Skeletal muscle satellite cell (primary cell): ENCODE results near the gene MAT2B. TPM values are rescaled to one million over a fixed set of nuclear protein-coding genes. Genes with fewer than 3 reads are reported as not detected.

Experiments
- H3K27me3 ChIP-seq: 2 replicates; pipeline ENCODE4 v1.7.0; 2013; ENCODE audit warnings: low read length; ENCODE audit not compliant: control insufficient read depth, insufficient read depth
- H3K36me3 ChIP-seq: 2 replicates; pipeline ENCODE4 v1.7.0; 2013; ENCODE audit warnings: mild to moderate bottlenecking, control low read depth, low read length; ENCODE audit not compliant: insufficient read depth
- H3K4me1 ChIP-seq: 2 replicates; pipeline ENCODE4 v1.7.0; 2013; ENCODE audit warnings: low read length; ENCODE audit not compliant: control insufficient read depth, insufficient read depth
- H3K4me2 ChIP-seq: 2 replicates; pipeline ENCODE4 v1.7.0; 2013; ENCODE audit warnings: mild to moderate bottlenecking, low read length
- H3K4me3 ChIP-seq: 2 replicates; pipeline ENCODE4 v1.7.0; 2013; ENCODE audit warnings: low read length
- H3K9ac ChIP-seq: 2 replicates; pipeline ENCODE4 v1.7.0; 2013; ENCODE audit warnings: mild to moderate bottlenecking, low read depth, low read length, moderate library complexity
- H3K9me3 ChIP-seq: replicated peaks from 2 replicates; pipeline ENCODE4 v1.7.0; 2013; ENCODE audit warnings: mild to moderate bottlenecking, control low read depth, low read length
- total RNA-seq: library from RNA; depleted of rRNA; stranded (reverse); fragments of >200 nt; gene quantifications from 2 replicates; pipeline ENCODE4 v1.2.3, GENCODE V29; 2012; rRNA removed

Gene MAT2B
- 36.8 and 37.4 TPM in 2 replicates for total RNA-seq

DNA sequence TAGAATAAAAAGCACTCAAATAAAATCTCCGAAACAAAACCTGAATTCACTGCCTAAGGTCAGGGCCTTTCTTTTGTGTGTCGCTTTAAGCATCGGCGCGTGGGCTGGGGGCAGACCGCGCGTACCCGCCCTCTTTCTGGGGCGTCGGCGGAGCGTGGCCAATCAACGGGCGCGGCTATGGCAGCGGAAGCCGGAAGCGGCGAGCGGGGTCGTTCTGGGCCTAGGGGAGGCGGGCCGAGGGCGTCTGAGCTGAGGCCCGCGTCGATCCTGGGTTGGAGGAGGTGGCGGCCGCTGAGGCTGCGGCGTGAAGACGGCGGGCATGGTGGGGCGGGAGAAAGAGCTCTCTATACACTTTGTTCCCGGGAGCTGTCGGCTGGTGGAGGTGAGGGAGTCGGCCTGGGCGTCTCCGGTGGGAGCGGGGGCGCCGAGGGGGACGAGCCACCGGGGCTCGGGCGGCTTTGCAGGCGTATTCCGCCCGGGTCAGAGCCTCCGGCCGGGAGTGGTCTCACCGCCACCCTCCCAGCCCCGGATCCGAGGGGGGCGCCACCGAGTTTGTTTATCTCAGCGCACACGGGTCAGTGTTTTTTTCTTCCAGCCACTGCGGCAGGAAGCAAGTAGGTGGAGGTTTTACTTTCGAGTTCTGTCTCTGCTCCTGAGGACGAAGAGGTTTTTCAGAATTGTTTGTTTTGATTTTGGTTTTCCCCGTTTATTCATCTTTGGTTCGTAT lies at the start of gene MAT2B:
Gene MAT2B, plus strand, starts transcription at position 252 of the 727 bp plus-strand sequence. Its CDS starts 68 bp downstream, at position 320.
- Histone ChIP-seq H3K9me3 (no peaks in the 10 kb centered on the region), H3K36me3 (no peaks in the 10 kb centered on the region), H3K4me2 (peak within 1 kb of the TSS; percentile 88), H3K4me1 (peaks cover 41% of the 10 kb centered on the region), H3K4me3 (peak within 1 kb of the TSS; percentile 88), H3K9ac (peak within 1 kb of the TSS; percentile 92), H3K27me3 (no peaks in the 10 kb centered on the region)

DNA sequence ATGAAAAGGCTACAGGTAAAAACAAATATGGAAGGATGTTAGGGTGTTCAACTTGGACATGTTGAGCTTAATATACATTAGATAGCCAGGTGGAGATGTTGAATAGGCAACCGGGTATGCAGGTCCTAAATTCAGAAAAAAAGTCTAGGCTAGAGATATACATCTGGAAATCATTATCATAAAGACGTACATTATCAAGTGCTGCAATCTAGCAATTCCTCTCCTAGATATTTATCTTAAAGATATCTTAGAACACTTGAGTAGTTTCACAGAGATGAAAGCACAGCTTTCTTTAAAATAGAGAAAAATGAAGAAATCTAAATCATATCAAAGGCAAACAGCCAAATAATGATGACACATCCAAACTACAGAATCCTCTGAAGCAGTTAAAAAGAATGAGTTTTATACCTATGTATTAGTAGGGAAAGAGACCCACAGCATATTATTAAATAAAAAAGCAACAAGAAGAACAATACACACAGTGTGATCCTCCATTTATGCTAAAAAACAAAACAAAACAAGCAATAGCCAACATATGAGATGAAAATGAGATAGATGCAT lies 49.3 kb upstream of the MAT2B start:
- Histone ChIP-seq H3K27me3 (no peaks in the 10 kb centered on the region), H3K4me3 (no peak overlapping the region)

DNA sequence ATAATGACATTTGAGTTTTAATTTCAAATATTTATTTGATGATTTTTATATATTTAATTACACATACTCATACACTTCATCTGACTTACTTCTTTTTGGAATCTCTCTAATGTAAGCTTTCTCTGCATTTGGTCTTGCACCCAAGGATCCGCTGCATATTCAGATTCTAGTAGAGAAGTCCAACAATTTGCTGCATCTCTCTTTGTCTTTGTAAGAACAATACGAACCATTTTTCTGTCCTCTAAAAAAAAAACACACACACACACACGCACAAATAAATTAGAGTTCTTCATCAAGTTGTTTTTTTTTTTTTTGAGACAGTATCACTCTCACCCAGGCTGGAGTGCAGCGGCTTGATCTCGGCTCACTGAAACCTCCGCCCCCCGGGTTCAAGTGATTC lies 48.6 kb upstream of the MAT2B start:
- peaks cover 14% of the 10 kb centered on the region for H3K36me3 ChIP-seq
- H3K4me3 ChIP-seq, result no peak overlapping the region
- no peak overlapping the region for H3K9ac ChIP-seq
- H3K9me3 ChIP-seq, result no peaks in the 10 kb centered on the region
- no peaks in the 10 kb centered on the region for H3K27me3 ChIP-seq
- H3K4me2 ChIP-seq, result no peak overlapping the region
- H3K4me1 ChIP-seq, result peaks cover 7% of the 10 kb centered on the region

More for the DNA sequence above, 49.3 kb upstream of the MAT2B start:
- Histone ChIP-seq H3K4me1 (peaks cover 7% of the 10 kb centered on the region), H3K4me2 (no peak overlapping the region), H3K36me3 (peaks cover 15% of the 10 kb centered on the region), H3K9me3 (no peaks in the 10 kb centered on the region), H3K9ac (no peak overlapping the region)

DNA sequence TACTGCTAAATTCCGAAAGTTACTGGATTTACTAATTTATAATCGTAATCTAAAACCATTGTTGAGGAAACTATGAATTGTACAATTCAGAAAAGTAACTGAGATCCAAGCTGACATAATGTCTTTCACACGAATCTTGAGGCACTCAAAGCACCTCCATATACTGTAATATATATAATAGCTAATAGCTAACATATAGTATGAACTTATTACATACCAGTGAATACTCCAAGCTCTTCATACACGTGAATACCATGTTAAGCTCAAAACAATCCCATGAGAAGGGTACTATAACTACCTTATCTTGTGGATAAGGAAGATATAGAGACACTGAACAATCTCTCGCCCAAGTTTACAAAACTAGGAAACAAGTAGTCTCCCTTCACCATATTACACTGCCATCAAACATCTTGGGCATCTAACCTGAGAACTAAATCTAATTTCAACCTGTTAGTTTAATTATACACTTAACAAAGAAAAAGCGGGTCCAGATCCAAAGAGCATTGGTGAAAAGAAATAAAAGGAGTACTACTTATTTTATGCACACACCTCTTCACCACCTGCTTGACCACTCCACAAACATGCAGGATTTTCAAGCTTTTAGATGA lies 46.5 kb upstream of the MAT2B start:
- H3K27me3 ChIP-seq, result no peaks in the 10 kb centered on the region
- peaks cover 6% of the 10 kb centered on the region for H3K36me3 ChIP-seq
- H3K4me1 ChIP-seq, result peaks cover 26% of the 10 kb centered on the region
- no peaks in the 10 kb centered on the region for H3K9me3 ChIP-seq
- H3K4me2 ChIP-seq, result peak overlapping the region; percentile 73
- peak overlapping the region; percentile 74 for H3K4me3 ChIP-seq
- peak overlapping the region; percentile 85 for H3K9ac ChIP-seq

DNA sequence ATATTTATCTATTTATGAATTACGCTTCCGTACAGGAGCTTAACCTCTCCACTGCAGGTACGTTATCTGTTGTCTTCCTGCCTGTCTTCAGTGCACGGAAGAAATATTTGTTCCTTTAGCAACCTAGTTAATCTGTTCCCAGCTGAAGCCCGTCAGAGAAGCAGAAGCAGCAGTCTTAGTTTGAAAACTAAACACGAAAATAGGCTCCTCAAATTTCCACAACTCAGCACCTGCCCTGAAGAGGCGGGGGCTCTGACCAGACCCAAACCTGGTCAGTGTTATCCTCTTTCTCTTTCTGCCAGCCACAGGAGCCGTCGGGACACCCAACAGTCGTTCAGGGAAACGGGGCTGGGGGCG lies 46.0 kb upstream of the MAT2B start:
- Histone ChIP-seq H3K4me1 (peaks cover 26% of the 10 kb centered on the region), H3K4me3 (peak overlapping the region; percentile 74), H3K36me3 (peaks cover 4% of the 10 kb centered on the region), H3K27me3 (no peaks in the 10 kb centered on the region), H3K9ac (peak overlapping the region; percentile 85), H3K4me2 (peak overlapping the region; percentile 73), H3K9me3 (no peaks in the 10 kb centered on the region)

DNA sequence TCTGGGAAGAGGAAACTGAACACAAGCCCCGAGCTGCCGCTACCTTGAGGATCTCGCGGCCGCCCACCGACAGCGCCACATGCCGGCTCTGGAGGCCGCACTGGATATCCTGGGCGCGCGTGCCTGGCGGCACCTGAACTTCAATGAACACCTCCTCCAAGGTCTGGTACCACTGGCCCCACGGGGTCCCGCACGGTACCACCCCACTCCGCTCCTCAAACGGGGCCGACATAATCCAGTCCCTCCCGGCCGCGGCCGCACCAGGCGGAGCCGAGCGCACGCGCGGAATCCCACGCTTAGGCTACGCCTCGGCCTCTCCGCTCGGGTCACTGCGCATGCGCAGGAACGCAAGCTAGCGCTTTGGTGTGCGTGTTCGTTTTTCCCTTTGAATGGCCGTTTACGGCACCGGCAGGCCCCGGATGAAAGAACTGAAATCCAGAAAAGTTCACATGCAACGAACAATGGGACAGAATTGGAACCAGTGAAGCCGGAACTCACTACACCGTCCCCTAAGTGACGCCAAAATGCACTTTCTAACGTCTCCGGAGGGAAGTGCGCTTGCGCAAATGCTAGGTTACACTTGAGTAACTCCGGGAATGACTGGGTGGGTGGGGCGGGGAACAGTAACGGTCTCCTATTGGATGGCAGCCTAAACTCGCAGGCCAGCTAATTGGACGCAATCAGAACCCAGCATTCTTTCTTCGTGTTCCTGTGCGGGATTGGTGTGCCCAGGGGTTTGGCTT lies 45.4 kb upstream of the MAT2B start, which contains the start of gene NUDCD2:
Gene NUDCD2, minus strand, starts transcription at position 284 of the 743 bp plus-strand sequence. Its CDS starts 52 bp downstream, at position 232.
- Histone ChIP-seq H3K36me3 (peaks cover 4% of the 10 kb centered on the region), H3K4me3 (peak within 1 kb of the TSS; percentile 79), H3K4me2 (peak within 1 kb of the TSS; percentile 90), H3K4me1 (peaks cover 26% of the 10 kb centered on the region), H3K27me3 (no peaks in the 10 kb centered on the region), H3K9me3 (no peaks in the 10 kb centered on the region), H3K9ac (peak within 1 kb of the TSS; percentile 85)

DNA sequence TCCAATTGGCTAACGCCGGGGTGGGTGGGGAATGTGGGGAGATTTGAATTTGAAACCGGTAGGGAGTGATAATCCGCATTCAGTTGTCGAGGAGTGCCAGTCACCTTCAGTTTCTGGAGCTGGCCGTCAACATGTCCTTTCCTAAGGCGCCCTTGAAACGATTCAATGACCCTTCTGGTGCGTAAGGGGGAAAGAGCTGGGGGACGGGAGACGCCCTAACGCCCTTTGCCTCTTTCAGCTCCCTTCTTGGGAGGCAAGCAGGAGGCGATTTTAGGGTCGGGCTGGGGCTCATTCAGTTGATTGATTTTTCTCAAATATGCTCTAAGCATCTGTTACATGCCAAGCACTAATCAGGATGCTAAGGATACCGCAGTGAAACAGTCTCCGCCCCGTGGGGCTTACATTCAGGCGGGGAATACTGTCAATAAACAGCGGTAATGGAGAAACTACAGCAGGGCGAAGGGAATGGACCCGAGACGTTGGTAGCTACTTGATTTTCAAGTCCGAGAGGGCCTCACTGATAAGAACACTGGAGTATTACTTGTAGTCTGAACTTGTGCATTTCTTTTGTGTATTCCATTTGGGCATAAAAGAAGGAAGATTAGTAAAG lies 44.8 kb upstream of the MAT2B start, which contains the start of gene HMMR:
Gene HMMR, plus strand, starts transcription at position 71 of the 610 bp plus-strand sequence. Its CDS starts 61 bp downstream, at position 132.
- peaks cover 26% of the 10 kb centered on the region for H3K4me1 ChIP-seq
- H3K4me2 ChIP-seq, result peak within 1 kb of the TSS; percentile 90
- no peaks in the 10 kb centered on the region for H3K9me3 ChIP-seq
- H3K27me3 ChIP-seq, result no peaks in the 10 kb centered on the region
- peak within 1 kb of the TSS; percentile 79 for H3K4me3 ChIP-seq
- H3K36me3 ChIP-seq, result peaks cover 4% of the 10 kb centered on the region
- H3K9ac ChIP-seq, result peak within 1 kb of the TSS; percentile 85

DNA sequence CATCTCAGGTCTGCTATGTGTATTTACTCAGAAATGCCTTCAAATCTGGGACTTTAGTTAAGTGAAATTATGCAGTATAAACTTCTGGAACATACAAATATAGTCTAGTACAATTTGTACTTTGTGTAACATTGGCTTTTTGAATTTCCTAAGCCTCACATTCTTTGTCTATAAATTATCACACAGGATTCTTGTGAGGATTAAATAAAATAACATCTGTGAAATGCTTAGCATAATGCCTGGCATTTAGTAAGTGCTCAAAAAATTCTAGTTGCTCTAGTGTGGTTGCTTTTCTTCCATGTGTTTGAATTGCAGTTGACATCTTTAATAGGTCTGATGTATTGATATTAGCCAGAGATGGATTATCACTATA lies 42.4 kb upstream of the MAT2B start:
- peaks cover 2% of the 10 kb centered on the region for H3K36me3 ChIP-seq
- peaks cover 26% of the 10 kb centered on the region for H3K4me1 ChIP-seq
- no peak overlapping the region for H3K4me3 ChIP-seq
- peak overlapping the region; percentile 81 for H3K9ac ChIP-seq
- H3K9me3 ChIP-seq, result no peaks in the 10 kb centered on the region
- peak overlapping the region; percentile 90 for H3K4me2 ChIP-seq
- H3K27me3 ChIP-seq, result no peaks in the 10 kb centered on the region

DNA sequence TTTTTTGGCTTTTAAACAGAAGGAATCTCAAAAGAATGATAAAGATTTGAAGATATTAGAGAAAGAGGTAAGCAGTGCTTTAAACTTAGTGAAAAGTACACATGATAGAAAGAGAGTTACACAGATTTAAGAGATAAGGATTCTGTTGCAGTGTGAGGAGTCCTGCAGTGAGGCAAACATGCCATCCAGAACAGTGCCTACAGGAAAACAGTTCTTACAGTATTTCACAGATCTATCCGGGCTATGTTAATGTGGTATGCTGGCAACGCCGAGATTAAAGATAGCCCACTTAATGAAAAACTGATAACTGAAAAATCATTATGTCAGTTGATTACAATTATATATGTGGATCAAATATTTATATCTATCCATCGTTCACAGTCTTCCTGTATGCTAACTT lies 37.7 kb upstream of the MAT2B start:
- no peak overlapping the region for H3K4me3 ChIP-seq
- peaks cover 10% of the 10 kb centered on the region for H3K36me3 ChIP-seq
- H3K9me3 ChIP-seq, result no peaks in the 10 kb centered on the region
- H3K4me1 ChIP-seq, result peaks cover 11% of the 10 kb centered on the region
- no peak overlapping the region for H3K4me2 ChIP-seq
- H3K9ac ChIP-seq, result no peak overlapping the region
- no peaks in the 10 kb centered on the region for H3K27me3 ChIP-seq

DNA sequence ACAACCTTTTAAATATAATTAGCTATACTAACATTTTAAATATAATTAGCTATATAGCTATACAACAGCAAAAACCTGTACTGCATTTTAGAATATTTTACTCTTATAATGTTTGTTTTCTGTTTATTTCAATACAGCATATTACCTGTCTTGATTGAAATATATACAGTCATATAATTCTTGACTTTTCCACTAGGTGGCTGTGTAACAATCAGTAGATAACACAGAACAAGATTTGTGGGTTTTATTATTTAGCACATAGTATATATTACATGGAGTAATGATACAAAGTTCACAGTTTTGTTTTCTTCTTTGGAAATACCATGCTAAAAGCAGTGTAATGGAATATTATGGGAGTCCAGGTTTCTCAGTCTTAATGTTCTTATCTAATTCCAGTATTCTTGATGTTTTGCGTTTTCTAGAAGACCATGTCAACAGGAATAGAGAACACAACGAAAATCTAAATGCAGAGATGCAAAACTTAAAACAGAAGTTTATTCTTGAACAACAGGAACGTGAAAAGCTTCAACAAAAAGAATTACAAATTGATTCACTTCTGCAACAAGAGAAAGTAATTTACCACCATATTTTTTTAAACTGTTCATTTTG lies 31.7 kb upstream of the MAT2B start:
- Histone ChIP-seq H3K4me1 (peaks cover 9% of the 10 kb centered on the region), H3K36me3 (peaks cover 19% of the 10 kb centered on the region), H3K9ac (no peak overlapping the region), H3K4me3 (no peak overlapping the region), H3K4me2 (no peak overlapping the region), H3K27me3 (no peaks in the 10 kb centered on the region), H3K9me3 (no peaks in the 10 kb centered on the region)
